DND-41 (cell line): ENCODE results near the gene SHFL.
A peak's percentile ranks its signal among the peaks of the same experiment; 100 is the strongest.

Experiments used
- ATAC-seq: fragments of 200-7000 bp; cut with Tn5 transposase; 3 replicates; pipeline ENCODE4 v1.9.1; 2021; ENCODE audit warnings: low read depth; ENCODE audit not compliant: insufficient read depth
- DNase-seq: peaks from one replicate; pipeline ENCODE4 v3.0.0-alpha.2; 2020
- H2AFZ ChIP-seq: 2 replicates; pipeline ENCODE4 v1.6.0; 2012; ENCODE audit warnings: low read depth, low read length
- H3K27ac ChIP-seq: 2 replicates; pipeline ENCODE4 v1.5.1; 2012; ENCODE audit warnings: low read length, inconsistent platforms
- H3K27me3 ChIP-seq: fragments of 200-600 bp; sonication (generic); 2 replicates; pipeline ENCODE4 v1.6.0; 2012; ENCODE audit warnings: low read length, mild to moderate bottlenecking, inconsistent platforms; ENCODE audit not compliant: insufficient read depth, poor library complexity
- H3K36me3 ChIP-seq: 2 replicates; pipeline ENCODE4 v1.5.1; 2012; ENCODE audit warnings: low read length, inconsistent platforms; ENCODE audit not compliant: insufficient read depth
- H3K4me1 ChIP-seq: 2 replicates; pipeline ENCODE4 v1.5.1; 2012; ENCODE audit warnings: mild to moderate bottlenecking, low read length; ENCODE audit not compliant: insufficient read depth
- H3K4me2 ChIP-seq: 2 replicates; pipeline ENCODE4 v1.6.0; 2012; ENCODE audit warnings: mild to moderate bottlenecking, moderate library complexity, low read length, inconsistent platforms; ENCODE audit not compliant: insufficient read depth
- H3K4me3 ChIP-seq, 2 experiments: fragments of 200-600 bp in 1 of 2; shearing (Covaris generic) in 1 of 2; 2 replicates each; pipeline ENCODE4 v1.5.1; 2012 to 2016; ENCODE audit warnings: inconsistent platforms in 2 of 2, low read length in 2 of 2, mild to moderate bottlenecking in 2 of 2, low read depth in 1 of 2, moderate library complexity in 1 of 2
- H3K79me2 ChIP-seq: 2 replicates; pipeline ENCODE4 v1.6.0; 2012; ENCODE audit warnings: low read length, inconsistent platforms; ENCODE audit not compliant: insufficient read depth
- H3K9ac ChIP-seq: 2 replicates; pipeline ENCODE4 v1.6.0; 2012; ENCODE audit warnings: low read depth, mild to moderate bottlenecking, inconsistent platforms, low read length, moderate library complexity
- H3K9me3 ChIP-seq: 2 replicates; pipeline ENCODE4 v1.5.1; 2012; ENCODE audit warnings: low read length, moderate library complexity, mild to moderate bottlenecking, inconsistent platforms; ENCODE audit not compliant: insufficient read depth, severe bottlenecking
- H4K20me1 ChIP-seq: 2 replicates; pipeline ENCODE4 v1.6.0; 2012; ENCODE audit warnings: low read length; ENCODE audit not compliant: insufficient read depth
- CTCF ChIP-seq: IDR thresholded peaks from 2 replicates; pipeline ENCODE4 v1.5.1; 2012; ENCODE audit warnings: borderline replicate concordance, low read length, moderate library complexity, mild to moderate bottlenecking; ENCODE audit not compliant: poor library complexity, severe bottlenecking; ENCODE audit errors: extremely low read depth
- EZH2 ChIP-seq: IDR thresholded peaks from 3 replicates; pipeline ENCODE4 v1.6.1; 2012; ENCODE audit warnings: borderline replicate concordance, low read depth, mild to moderate bottlenecking, moderate library complexity, low read length, inconsistent platforms; ENCODE audit not compliant: severe bottlenecking

The SHFL gene

GRCh38 chr19:10037809-10038208, 48.3 kb upstream of the SHFL start:
- Histone ChIP-seq H3K9me3 (peaks cover 15% of the 10 kb centered on the region), H3K9ac (no peak overlapping the region), H3K36me3 (no peaks in the 10 kb centered on the region), H2AFZ (no peak overlapping the region), H3K4me2 (no peak overlapping the region), H3K79me2 (no peaks in the 10 kb centered on the region), H3K27me3 (no peaks in the 10 kb centered on the region), H4K20me1 (no peaks in the 10 kb centered on the region), H3K27ac (no peak overlapping the region), H3K4me1 (no peaks in the 10 kb centered on the region), H3K4me3 (no peak overlapping the region)
- no peak for TF ChIP-seq EZH2
- TF ChIP-seq CTCF, result no peak
- ATAC-seq (no peak), DNase-seq (no peak)

GRCh38 chr19:10043286-10043927, 42.7 kb upstream of the SHFL start:
- Histone ChIP-seq H3K79me2 (no peaks in the 10 kb centered on the region), H3K4me2 (no peak overlapping the region), H3K9ac (no peak overlapping the region), H3K27me3 (no peaks in the 10 kb centered on the region), H3K36me3 (no peaks in the 10 kb centered on the region), H2AFZ (no peak overlapping the region), H3K4me1 (no peaks in the 10 kb centered on the region), H3K4me3 (no peak overlapping the region), H3K27ac (no peak overlapping the region), H4K20me1 (no peaks in the 10 kb centered on the region; the same call in 1 of the 2 replicates), H3K9me3 (peaks cover 40% of the 10 kb centered on the region)
- ATAC-seq (no peak), DNase-seq (peak; percentile 16)
- no peak for TF ChIP-seq CTCF
- TF ChIP-seq EZH2, result no peak

- no peak overlapping the region for H3K27ac ChIP-seq
- no peak overlapping the region for H3K9ac ChIP-seq
- no peak overlapping the region for H3K4me2 ChIP-seq
- H3K4me1 ChIP-seq, result no peaks in the 10 kb centered on the region
- no peak for DNase-seq
- no peaks in the 10 kb centered on the region; the same call in 1 of the 2 replicates for H4K20me1 ChIP-seq
- no peak overlapping the region for H2AFZ ChIP-seq
- no peaks in the 10 kb centered on the region for H3K36me3 ChIP-seq
- no peaks in the 10 kb centered on the region for H3K79me2 ChIP-seq
- no peak for ATAC-seq
- H3K4me3 ChIP-seq, result no peak overlapping the region
- no peak for TF ChIP-seq CTCF
- H3K27me3 ChIP-seq, result no peaks in the 10 kb centered on the region
- H3K9me3 ChIP-seq, result peaks cover 40% of the 10 kb centered on the region
Observed at GRCh38 chr19:10044390-10044789, 41.7 kb upstream of the SHFL start.
